Measurements from ENCODE around the gene PRKAR1A.

The PRKAR1A gene

GRCh38 chr17:68598074-68598473, 85.8 kb downstream of the PRKAR1A start:
- DNase-seq (ENCODE audit: low read depth) = no peak
- H3K4me3 ChIP-seq (ENCODE audit: low read depth, low read length) = no peak overlapping the region
- TF ChIP-seq CTCF (IDR thresholded peaks at IDR 0.05; ENCODE audit: control insufficient read depth, extremely low read depth, insufficient read depth) = no peak

GRCh38 chr17:68598545-68598961, 86.3 kb downstream of the PRKAR1A start:
- DNase-seq (ENCODE audit: low read depth) = no peak
- no peak for TF ChIP-seq CTCF (IDR thresholded peaks at IDR 0.05; ENCODE audit: control insufficient read depth, extremely low read depth, insufficient read depth)
- no peak overlapping the region for H3K4me3 ChIP-seq (ENCODE audit: low read depth, low read length)

- DNase-seq (ENCODE audit: low read depth) = no peak
- TF ChIP-seq CTCF (IDR thresholded peaks at IDR 0.05; ENCODE audit: control insufficient read depth, extremely low read depth, insufficient read depth) = no peak
- no peak overlapping the region for H3K4me3 ChIP-seq (ENCODE audit: low read depth, low read length)
Observed at GRCh38 chr17:68599091-68599490, 86.9 kb downstream of the PRKAR1A start.

GRCh38 chr17:68599552-68600066, 87.4 kb downstream of the PRKAR1A start:
- no peak for DNase-seq (ENCODE audit: low read depth)
- TF ChIP-seq CTCF (IDR thresholded peaks at IDR 0.05; ENCODE audit: control insufficient read depth, extremely low read depth, insufficient read depth) = no peak
- no peak overlapping the region for H3K4me3 ChIP-seq (ENCODE audit: low read depth, low read length)

GRCh38 chr17:68600067-68600930, 88.1 kb downstream of the PRKAR1A start:
- H3K4me3 ChIP-seq (ENCODE audit: low read depth, low read length) = no peak overlapping the region
- DNase-seq (ENCODE audit: low read depth) = no peak
- no peak for TF ChIP-seq CTCF (IDR thresholded peaks at IDR 0.05; ENCODE audit: control insufficient read depth, extremely low read depth, insufficient read depth)

All from LNCaP clone FGC (cell line).